SK-N-SH treated with all-trans-retinoic acid at 6 μM for 48 hours (cell line): ENCODE results near the gene AUTS2.

Experiments used
- ATAC-seq: fragments of 200-7000 bp; cut with Tn5 transposase; 3 replicates; pipeline ENCODE4 v1.9.1; 2020; ENCODE audit warnings: mild to moderate bottlenecking, moderate library complexity
- ARNTL ChIP-seq: fragments of 450-650 bp; formaldehyde crosslinking; IDR thresholded peaks from 2 replicates; pipeline ENCODE4 v1.5.0; 2020; ENCODE audit warnings: low read depth, mild to moderate bottlenecking, moderate library complexity, borderline replicate concordance
- BACH2 ChIP-seq: fragments of 250-450 bp; sonication (Bioruptor Pico); IDR thresholded peaks from 2 replicates; pipeline ENCODE4 v1.9.0; 2021; ENCODE audit warnings: mild to moderate bottlenecking, borderline replicate concordance
- CREB5 ChIP-seq: fragments of 250-450 bp; sonication (Bioruptor Pico); IDR thresholded peaks from 2 replicates; pipeline ENCODE4 v1.5.1; 2020; ENCODE audit warnings: low read depth, mild to moderate bottlenecking, moderate library complexity
- CSDC2 ChIP-seq: fragments of 250-450 bp; sonication (Bioruptor Pico); IDR thresholded peaks from 2 replicates; pipeline ENCODE4 v1.5.0; 2020; ENCODE audit warnings: mild to moderate bottlenecking, moderate library complexity
- CSRNP3 ChIP-seq: fragments of 250-450 bp; sonication (Bioruptor Pico); IDR thresholded peaks from 2 replicates; pipeline ENCODE4 v1.5.1; 2021; ENCODE audit warnings: mild to moderate bottlenecking, moderate library complexity
- ESRRG ChIP-seq: fragments of 250-450 bp; sonication (Bioruptor Pico); IDR thresholded peaks from 2 replicates; pipeline ENCODE4 v1.6.1; 2021; ENCODE audit warnings: mild to moderate bottlenecking
- GLIS3 ChIP-seq: fragments of 250-450 bp; sonication (Bioruptor Pico); IDR thresholded peaks from 2 replicates; pipeline ENCODE4 v1.5.0; 2020; ENCODE audit warnings: mild to moderate bottlenecking, moderate library complexity
- ISL1 ChIP-seq: fragments of 250-450 bp; sonication (Bioruptor Pico); IDR thresholded peaks from 2 replicates; pipeline ENCODE4 v2.1.2; 2022; ENCODE audit warnings: mild to moderate bottlenecking, moderate library complexity
- PATZ1 ChIP-seq: fragments of 250-450 bp; sonication (Bioruptor Pico); IDR thresholded peaks from 2 replicates; pipeline ENCODE4 v1.8.0; 2020; ENCODE audit warnings: mild to moderate bottlenecking, moderate library complexity, borderline replicate concordance
- POU6F1 ChIP-seq: fragments of 250-450 bp; sonication (Bioruptor Pico); IDR thresholded peaks from 2 replicates; pipeline ENCODE4 v1.8.0; 2021; ENCODE audit warnings: low read depth, mild to moderate bottlenecking, moderate library complexity, borderline replicate concordance
- RARB ChIP-seq: fragments of 250-450 bp; sonication (Bioruptor Pico); IDR thresholded peaks from 2 replicates; pipeline ENCODE4 v1.8.0; 2021; ENCODE audit warnings: mild to moderate bottlenecking, moderate library complexity
- SNAI2 ChIP-seq: fragments of 250-450 bp; sonication (Bioruptor Pico); IDR thresholded peaks from 2 replicates; pipeline ENCODE4 v1.5.0; 2020; ENCODE audit warnings: mild to moderate bottlenecking, moderate library complexity
- TCF4 ChIP-seq: fragments of 250-450 bp; sonication (Bioruptor Pico); IDR thresholded peaks from 2 replicates; pipeline ENCODE4 v1.8.0; 2021; ENCODE audit warnings: mild to moderate bottlenecking, moderate library complexity, borderline replicate concordance
- TOX ChIP-seq: fragments of 250-450 bp; sonication (Bioruptor Pico); IDR thresholded peaks from 2 replicates; pipeline ENCODE4 v1.8.0; 2021; ENCODE audit warnings: mild to moderate bottlenecking, moderate library complexity, borderline replicate concordance
- TSHZ2 ChIP-seq: fragments of 250-450 bp; sonication (Bioruptor Pico); IDR thresholded peaks from 2 replicates; pipeline ENCODE4 v1.5.0; 2020; ENCODE audit warnings: mild to moderate bottlenecking, moderate library complexity
- ZC3H10 ChIP-seq: fragments of 250-450 bp; sonication (Bioruptor Pico); IDR thresholded peaks from 2 replicates; pipeline ENCODE4 v1.5.1; 2021; ENCODE audit warnings: mild to moderate bottlenecking, moderate library complexity
- ZFP3 ChIP-seq: fragments of 250-450 bp; sonication (Bioruptor Pico); IDR thresholded peaks from 2 replicates; pipeline ENCODE4 v1.5.0; 2020; ENCODE audit warnings: mild to moderate bottlenecking, moderate library complexity
- ZNF70 ChIP-seq: fragments of 450-650 bp; formaldehyde crosslinking; IDR thresholded peaks from 2 replicates; pipeline ENCODE4 v1.5.0; 2020; ENCODE audit warnings: mild to moderate bottlenecking, moderate library complexity
- ZNF8 ChIP-seq: fragments of 450-650 bp; formaldehyde crosslinking; IDR thresholded peaks from 2 replicates; pipeline ENCODE4 v1.5.0; 2020; ENCODE audit warnings: mild to moderate bottlenecking, moderate library complexity

Gene AUTS2

GRCh38 chr7:69791739-69792138 is 193.5 kb downstream of the AUTS2 start (continued):
- TF ChIP-seq TSHZ2 (no peak), TCF4 (CRISPR knock-in tag) (no peak)

GRCh38 chr7:69795932-69796331 is 197.7 kb downstream of the AUTS2 start:
- no peak for ATAC-seq
- TF ChIP-seq TOX (CRISPR knock-in tag) (no peak), CSDC2 (CRISPR knock-in tag) (no peak), ZC3H10 (CRISPR knock-in tag) (no peak), ZFP3 (CRISPR knock-in tag) (no peak), RARB (no peak), ZNF70 (CRISPR knock-in tag) (no peak), ESRRG (CRISPR knock-in tag) (no peak), PATZ1 (no peak), BACH2 (CRISPR knock-in tag) (no peak), ARNTL (CRISPR knock-in tag) (no peak)

GRCh38 chr7:69796416-69796815 is 198.1 kb downstream of the AUTS2 start:
- TF ChIP-seq ZFP3 (CRISPR knock-in tag) (no peak), POU6F1 (CRISPR knock-in tag) (no peak)
- no peak for ATAC-seq

- no peak for ATAC-seq
- TF ChIP-seq TSHZ2 (no peak), ZNF70 (CRISPR knock-in tag) (no peak), CSDC2 (CRISPR knock-in tag) (no peak), CSRNP3 (no peak), SNAI2 (CRISPR knock-in tag) (no peak), ARNTL (CRISPR knock-in tag) (no peak), ZNF8 (CRISPR knock-in tag) (no peak), ZC3H10 (CRISPR knock-in tag) (no peak), CREB5 (CRISPR knock-in tag) (no peak), PATZ1 (no peak), BACH2 (CRISPR knock-in tag) (no peak), POU6F1 (CRISPR knock-in tag) (no peak), TCF4 (CRISPR knock-in tag) (no peak), ZFP3 (CRISPR knock-in tag) (no peak), GLIS3 (CRISPR knock-in tag) (no peak), ISL1 (CRISPR knock-in tag) (no peak)
These were observed 200.9 kb downstream of the AUTS2 start for GRCh38 chr7:69799048-69799697.
